GM19351 (cell line): ENCODE data around the gene TPM4.
"Not testable (repeated sequence)": the region's sequence is repeated elsewhere in the genome, so short reads cannot be mapped to it uniquely, and the experiment has no call there.

Experiments
- ATAC-seq: cut with Tn5 transposase; IDR thresholded peaks from one replicate; pipeline ENCODE4 v1.9.1; 2021; ENCODE audit warnings: mild to moderate bottlenecking, moderate library complexity; ENCODE audit not compliant: unreplicated experiment

Gene TPM4

DNA sequence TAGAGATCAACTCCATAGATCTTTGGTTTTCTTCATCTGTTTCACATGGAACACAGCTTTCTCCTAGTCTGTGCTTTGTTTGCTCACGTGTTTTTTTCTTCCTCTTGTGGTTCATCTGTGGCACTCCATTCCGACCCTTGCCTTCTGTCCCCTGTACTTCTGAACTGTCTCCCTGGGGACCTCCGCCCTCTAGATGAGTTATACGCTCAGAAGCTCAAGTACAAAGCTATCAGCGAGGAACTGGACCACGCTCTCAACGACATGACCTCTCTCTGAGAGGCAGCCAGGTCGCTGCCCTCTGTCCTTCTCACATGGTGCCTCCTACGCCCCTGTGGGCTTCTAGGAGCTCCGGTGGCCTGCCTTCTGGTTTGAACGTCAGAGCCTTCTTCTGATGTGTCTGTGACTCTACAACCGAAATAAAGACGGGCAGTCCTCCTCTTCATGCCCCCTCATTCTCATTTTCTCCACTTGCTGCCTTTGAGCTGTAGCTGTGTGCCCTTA is 18.8 kb downstream of the TPM4 start:
- ATAC-seq = no peak

DNA sequence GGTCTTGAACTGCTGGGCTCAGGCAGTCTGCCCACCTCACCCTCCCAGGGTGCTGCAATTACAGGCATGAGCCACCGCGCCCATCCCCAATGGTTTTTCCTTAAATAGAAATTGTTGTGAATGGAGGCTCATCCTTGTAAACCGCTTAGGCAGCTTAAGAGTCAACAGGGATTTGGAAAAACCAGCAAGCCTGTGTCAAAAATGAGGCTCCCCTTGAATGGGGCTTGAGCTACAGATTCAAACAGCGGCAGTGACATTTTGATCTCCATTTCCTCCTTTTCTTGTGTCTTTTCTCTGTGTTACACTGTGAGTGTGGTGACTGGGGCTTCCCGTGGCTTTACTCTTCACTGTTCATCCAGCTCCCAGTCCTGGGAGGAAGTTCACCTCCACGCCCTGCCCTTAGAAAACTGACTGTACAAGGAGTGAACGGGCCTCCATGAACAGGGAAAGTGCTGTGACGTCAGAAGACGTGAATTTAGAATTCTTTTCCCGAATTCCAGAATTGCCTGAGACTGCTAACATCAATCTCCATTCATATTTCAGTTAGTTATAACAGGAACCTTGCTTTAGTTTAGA is 20.1 kb downstream of the TPM4 start:
- no peak for ATAC-seq

DNA sequence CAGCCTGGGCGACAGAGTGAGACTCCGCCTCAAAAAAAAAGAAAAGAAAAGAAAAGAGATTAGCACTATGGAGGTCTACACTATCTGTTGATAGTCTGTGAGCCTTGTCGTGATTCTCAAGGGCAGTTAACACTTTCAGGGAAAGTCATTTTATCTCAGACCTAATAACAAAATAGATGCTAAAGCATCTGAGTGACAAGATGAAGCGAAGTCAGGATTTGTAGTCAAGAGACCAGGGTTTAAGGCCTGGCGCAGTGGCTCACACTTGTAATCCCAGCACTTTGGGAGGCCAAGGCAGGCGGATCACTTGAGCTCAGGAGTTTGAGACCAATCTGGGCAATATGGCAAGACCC is 22.1 kb downstream of the TPM4 start:
- no peak for ATAC-seq

DNA sequence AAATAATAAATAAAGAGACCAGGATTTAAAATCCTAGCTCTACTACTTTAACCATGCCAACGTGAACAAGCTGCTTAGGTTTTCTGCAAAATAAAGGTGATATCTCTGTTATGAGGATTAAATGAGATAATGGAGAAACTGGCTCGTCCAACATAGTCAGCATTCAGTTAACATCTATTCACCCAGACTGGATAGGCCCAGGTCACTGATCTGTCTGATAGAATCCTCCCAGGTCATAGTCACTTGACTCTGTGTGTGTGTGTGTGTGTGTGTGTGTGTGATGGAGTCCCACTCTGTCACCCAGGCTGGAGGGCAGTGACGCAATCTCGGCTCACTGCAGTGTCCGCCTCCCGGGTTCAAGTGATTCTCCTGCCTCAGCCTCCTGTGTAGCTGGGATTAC is 22.5 kb downstream of the TPM4 start:
- no peak for ATAC-seq

DNA sequence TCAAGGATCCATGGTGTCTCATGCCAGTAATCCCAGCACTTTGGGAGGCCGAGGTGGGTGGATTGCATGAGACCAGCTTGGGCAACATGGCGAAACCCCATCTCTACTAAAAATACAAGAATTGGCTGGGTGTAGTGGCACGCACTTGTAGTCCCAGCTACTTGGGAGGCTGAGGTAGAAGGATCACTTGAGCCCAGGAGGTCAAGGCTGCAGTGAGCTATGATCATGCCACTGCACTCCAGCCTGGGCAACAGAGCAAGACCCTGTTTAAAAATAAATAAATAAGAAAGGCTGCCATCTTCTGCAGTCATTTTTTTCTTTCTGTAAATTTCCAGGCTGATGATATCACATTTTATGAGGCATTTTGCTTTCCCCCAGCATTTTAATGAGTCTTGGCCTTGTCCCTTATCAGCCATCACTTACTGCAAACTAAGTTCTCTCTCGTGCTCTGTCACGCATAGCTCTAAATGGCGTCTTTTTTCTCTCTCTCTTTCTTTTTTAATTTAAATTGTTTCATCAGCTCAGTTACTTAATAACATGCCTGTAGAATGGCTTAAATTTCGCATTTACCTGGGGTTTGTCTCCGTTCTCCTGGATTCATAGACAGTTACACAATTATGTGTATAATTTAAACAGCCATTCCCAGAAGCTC is 23.1 kb downstream of the TPM4 start:
- not testable (repeated sequence) for ATAC-seq

DNA sequence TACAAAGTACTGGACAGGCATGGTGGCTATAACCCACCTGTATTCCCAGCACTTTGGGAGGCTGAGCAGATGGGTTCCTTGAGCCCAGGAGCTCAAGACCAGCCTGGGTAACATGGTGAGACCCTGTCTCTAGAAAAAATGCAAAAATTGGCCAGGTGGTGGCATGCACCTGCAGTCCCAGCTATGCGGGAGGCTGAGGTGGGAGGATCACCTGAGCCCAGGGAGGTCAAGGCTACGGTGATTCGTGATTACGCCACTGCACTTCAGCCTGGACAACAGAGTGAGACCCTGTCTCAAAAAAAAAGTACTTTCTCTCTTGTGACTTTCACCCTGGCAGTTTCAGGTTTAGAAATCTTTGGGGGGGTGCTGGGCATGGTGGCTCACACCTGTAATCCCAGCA is 24.2 kb downstream of the TPM4 start:
- no peak for ATAC-seq

DNA sequence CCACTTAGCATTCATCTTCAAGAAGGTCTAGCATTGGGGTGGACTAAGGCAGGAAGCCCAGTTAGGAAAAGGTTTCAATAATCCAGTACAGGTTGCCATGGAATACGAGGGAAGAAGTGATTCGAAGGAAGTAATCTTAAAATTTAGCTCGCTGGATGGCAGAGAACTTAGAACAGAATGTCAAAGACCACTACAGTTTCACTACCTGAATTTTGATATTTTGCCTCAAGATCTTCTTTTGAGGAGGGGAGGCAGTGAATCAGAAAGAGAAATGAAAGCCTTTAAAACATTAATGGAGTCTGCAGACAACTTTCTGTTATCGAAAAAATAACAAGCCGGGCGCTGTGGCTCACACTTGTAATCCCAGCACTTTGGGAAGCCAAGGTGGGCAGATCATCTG is 28.4 kb downstream of the TPM4 start:
- no peak for ATAC-seq

DNA sequence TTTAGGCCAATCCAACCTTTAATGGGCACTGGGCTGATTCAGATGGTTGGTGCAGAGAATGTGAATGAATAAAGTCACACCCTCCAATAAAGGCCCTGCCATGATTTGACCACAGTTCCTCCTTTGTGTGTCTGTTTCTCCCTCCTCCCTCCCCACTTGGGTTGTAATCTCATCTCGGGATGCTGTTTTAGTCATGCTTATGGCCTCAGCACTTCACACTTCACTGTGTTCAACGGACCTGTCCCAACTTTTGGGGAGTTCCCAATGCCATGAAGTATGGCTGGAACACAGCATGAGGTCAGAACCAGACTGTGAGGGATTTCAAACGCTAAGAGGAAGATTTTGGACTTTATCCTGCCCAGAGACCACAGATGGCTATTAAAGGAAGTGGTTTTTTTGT is 29.8 kb downstream of the TPM4 start:
- ATAC-seq = no peak

DNA sequence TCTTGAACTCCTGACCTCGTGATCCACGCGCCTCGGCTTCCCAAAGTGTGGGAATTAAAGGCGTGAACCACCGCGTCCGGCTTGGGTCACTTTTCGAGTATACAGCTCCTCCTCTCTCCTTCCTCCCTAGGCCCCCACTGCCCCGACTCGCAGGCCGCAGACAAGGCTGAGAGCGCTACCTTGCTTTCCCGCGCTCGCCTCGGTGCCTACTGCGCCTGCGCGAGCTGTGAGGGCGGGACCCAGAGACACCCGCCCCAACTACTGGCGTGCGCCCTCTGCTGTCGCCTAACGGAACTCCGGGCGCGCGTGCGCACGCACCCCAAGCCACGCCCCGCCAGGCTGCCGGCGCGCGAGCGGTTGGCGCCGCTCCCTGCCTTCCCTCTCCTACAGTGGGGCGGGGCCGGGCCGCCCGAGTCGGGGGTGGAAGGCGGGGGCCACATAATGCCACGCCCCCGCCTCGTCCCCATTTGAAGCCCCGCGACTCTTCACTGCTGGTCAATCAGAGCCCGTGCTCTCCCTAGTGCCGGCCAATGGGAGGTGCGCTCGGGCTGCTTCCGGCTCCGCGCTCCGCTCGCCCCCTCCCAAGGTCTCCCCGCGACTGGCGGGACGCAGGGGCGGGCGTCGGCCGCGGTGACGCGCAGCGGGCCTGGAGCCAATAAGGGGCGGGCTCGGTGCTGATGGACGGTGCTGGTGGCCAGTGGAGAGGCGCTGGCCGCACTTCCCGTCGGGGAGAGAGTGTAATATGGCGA is 35.0 kb downstream of the TPM4 start, which contains the start of gene RAB8A:
Gene RAB8A (plus strand): TSS at position 730 of the 749 bp plus-strand sequence. CDS start 13 bp downstream, at position 743.
- peak; percentile 92 for ATAC-seq

DNA sequence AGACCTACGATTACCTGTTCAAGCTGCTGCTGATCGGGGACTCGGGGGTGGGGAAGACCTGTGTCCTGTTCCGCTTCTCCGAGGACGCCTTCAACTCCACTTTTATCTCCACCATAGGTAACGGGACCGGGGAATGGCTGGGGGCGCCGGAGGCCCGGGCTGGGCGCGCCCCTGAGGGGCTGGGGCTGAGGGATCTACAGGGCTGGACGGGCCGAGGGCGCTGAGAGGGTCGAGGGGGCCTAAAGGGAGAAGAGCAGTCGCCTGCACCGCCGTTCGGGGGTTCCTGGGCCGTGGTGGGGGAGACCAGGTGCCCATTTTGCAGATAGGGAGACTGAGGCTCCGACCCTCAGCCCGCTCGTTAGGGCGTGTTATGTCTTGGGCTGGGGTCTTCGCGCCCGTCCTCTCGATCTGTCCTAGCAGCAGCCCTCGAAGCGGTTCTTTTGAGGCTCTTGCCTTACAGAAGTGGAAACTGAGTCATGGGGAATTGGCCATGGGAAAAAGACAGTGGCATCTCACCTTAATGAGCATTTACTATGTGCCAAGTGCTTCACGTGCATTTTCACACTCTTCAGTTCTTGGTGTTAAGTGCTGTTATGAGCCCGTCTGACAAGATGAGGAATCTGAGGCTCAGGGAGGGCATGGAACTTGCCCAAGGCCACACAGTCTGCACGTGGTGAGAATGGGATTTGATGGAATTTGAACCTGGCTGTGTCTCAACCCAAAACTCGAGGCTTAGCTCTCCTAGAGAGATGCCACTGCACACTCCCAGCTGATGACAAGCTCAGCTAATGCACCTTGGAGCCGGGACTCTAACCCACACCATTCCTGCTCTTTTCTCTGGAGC is 35.8 kb downstream of the TPM4 start:
- no peak for ATAC-seq

DNA sequence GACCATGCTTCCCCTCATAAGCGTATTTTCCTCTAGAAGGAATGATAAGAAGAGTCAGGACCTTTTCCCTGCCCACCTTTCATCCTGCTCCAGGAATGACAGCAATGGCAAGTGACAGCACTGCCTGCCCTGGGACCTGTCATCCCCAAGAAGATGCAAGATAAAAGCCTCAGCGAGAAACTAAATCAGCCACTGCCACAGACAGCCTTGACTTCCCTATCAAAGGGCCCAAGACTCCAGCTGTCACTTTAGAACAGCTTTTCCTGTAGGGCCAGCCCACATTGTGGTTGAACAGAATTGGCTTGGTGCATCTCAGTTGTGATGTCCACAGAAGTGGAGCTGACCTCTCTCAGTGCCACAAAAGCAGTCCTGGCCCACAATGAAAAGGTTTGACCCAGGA is 36.5 kb downstream of the TPM4 start:
- ATAC-seq = no peak

DNA sequence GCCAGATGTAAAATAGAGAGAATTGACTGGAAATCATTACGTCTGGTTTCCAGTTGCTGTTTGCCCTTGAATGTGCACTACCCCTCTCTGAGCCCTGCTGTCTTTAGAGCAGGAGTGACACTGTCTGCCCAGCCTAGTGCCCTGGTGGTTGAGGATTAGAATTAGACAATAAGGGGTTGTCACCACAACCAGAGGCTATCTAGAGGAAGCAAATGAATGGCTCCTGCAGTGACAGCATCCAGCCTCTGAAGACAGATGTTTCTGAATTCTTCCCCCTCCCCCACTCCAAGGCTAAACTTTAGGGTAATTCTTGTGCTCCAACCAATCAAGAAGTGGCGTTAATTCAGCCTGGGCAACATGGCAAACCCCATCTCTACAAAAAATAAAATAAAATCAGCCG is 37.4 kb downstream of the TPM4 start:
- ATAC-seq = no peak

DNA sequence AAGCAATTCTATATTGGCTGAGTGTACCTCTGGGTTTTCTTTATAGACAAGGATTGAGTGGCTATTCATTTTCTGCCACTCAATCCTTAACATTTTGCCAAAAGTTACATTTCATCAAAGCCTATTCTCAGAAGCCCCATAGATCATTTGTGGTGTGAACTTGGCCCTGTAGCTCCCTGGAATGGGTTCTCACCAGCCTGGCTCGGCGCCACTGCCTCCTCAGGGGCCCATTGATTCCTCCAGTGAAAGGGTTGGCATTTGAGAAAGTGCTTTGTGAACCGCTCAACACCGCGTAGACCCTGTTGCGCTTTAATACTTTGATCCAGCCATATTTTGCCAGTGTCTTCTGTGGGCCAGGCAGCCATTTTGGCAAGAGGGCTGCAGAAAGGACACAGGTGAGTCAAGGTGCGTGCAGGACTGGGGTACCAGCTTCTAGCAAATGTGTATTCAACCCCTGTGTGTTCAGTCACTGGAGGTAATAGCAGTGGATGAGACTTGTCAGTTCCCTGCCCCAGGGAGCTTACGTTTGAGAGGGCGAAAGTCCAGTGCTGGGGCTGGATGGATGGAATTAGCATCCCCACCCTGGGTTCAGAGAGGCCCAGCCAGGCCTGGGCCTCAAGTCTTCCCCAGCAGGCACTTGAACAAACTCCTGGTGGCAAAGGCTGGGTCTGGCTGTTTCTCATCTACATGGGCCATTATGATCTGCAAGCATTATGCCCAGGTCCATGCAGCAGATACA is 39.2 kb downstream of the TPM4 start:
- ATAC-seq = no peak

DNA sequence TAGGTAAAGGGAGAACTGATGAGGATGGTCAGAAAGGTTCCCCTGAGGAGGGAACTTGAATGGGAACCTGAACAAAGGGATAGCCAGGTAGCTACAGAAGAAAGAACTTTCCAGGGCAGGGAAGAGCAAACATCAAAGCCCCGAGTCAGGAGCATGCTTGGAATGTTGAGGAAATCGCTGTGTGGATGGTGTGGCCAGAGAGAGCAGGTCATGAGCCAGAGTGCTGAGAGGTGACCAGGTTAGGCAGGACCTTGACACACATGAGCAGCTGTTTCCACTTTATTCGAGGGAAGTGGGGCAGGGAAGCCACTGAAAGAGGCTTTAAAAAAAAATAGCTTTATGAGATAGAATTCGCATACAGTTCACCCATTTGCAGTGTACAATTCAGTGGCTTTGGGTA is 39.8 kb downstream of the TPM4 start:
- no peak for ATAC-seq

DNA sequence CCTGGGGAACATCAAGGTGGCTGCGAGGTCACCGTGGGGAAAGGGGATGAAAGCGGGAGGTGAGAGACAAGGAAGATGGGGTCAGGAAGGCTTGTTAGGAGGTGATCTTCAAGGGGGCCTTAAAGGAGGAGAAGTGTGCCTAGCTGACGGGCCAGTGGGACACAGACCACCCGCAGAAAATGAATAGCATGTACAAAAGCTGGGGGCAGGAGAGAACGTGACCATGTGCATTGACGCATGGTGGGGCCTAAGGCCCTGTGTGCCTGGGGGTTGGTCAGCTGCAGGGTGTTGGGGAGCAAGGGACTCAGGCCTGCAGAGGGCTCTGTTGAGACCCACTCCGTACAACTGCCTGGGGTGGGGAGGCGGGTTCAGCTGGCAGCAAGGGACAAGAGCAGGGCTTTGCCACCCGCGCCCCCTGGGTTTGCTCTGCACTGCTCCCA is 41.3 kb downstream of the TPM4 start:
- no peak for ATAC-seq

DNA sequence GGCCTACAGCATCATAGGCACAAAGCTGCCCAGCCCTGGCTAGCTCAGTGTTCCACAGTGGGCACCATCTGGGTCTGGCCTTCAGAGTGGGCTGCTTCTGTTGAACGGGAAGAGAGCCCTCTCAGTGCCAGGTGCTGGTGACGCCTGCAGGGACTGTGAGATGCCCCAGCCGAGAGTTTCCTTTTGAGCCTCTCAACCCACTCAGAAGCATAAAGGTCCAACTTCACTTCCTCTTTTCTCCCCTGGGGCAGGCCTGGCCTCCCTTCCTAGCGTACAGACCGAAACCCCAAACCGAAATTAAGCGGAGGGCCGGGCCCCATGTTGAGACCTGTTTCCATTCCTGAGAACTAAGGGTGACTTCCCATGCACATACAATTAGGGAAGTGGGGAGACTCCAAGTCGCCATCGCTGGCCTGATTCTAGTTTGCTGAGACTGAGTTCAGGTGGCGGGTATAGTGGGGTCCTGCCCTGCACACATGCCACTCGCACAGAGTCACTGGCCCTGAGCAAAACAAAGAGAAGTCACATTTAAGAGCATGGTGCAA is 42.3 kb downstream of the TPM4 start:
- peak; percentile 85 for ATAC-seq

DNA sequence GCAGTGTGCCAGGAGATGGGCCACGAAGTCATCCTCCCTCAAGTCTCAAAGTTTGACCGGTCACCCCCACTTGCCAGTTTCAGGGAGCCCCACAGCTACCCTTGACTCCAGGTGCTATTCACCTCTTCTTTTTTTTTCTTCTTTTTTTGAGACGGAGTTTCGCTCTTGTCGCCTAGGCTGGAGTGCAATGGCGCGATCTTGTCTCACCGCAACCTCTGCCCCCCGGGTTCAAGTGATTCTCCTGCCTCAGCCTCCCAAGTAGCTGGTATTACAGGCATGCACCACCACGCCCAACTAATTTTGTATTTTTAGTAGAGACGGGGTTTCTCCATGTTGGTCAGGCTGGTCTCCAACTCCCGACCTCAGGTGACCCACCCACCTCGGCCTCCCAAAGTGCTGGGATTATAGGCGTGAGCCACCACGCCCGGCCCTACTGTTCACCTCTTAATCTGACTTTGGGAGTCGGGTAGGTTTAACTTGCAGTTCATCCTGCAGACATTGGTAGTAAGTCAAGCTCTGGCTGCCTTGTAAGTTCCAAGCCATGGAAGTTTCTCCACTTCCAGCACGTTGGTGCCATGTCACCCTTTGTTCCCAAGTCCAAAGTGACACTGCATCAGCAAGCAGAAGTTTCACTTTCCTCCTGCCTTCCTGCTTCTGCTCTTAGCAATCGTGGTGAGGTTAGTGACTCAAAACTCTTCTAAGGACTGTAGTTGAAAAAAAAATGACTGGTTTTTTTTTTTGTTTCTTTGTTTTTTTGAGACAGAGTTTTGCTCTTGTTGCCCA is 43.0 kb downstream of the TPM4 start:
- ATAC-seq = not testable (repeated sequence)

DNA sequence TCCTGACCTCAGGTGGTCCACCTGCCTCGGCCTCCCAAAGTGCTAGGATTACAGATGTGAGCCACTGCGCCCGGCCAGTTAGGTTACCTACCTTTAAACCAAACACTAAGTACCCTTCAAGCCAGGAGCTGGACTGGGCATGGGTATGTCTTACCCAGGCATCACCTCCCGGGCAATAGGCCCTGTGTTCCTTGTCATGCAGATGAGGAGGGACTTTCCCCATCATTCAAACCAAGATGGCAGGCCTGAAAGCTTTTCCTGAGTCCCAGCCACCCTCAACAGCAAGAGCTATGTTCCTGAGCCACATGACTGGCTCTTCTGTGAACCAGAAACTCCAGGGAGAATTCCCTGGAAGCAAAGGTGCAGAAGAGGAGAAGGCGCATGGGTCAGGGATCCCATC is 44.8 kb downstream of the TPM4 start:
- no peak for ATAC-seq

DNA sequence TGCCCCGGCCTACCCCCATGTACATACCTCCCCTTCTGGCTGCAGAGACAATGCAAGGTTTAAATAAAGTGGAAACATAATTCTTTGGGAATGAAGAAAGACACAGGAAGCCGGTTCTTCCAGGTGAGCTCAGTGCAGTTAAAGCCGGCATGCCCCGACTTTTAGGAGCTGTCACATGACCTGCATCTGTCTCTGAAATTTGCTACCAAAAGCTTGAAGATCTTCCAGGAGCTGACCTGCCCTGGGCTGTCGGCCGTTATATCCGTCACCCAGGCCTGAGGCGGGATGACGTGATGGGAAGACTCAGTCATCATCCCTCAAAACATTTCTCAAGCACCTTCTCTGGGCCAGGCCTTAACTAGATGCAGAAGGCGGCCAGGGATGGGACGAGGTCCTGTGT is 45.7 kb downstream of the TPM4 start:
- no peak for ATAC-seq
